MM.1S (cell line): ENCODE results near the gene CYTH1.

Source experiments
- CTCF ChIP-seq: fragments of 300-600 bp; sonication (generic); IDR thresholded peaks from 2 replicates; pipeline ENCODE4 v1.5.1; 2016; ENCODE audit warnings: antibody characterized with exemption, low read length, mixed read lengths
- EZH2 ChIP-seq: fragments of 300-600 bp; sonication (generic); optimal IDR thresholded peaks from 2 replicates; pipeline ENCODE3; 2017; ENCODE audit warnings: low read depth, mild to moderate bottlenecking, antibody characterized with exemption, low read length, mixed read lengths
- EZH2phosphoT487 ChIP-seq: fragments of 300-600 bp; sonication (generic); IDR thresholded peaks from 2 replicates; pipeline ENCODE4 v1.6.1; 2018; ENCODE audit warnings: antibody characterized with exemption, low read length

GRCh38 chr17:78678222-78678557 lies 103.9 kb downstream of the CYTH1 start:
- TF ChIP-seq EZH2phosphoT487 = no peak
- no peak for TF ChIP-seq CTCF
- TF ChIP-seq EZH2 = no peak
